ENCODE measurements around the gene HRH1.
"Not testable (repeated sequence)": the region's sequence is repeated elsewhere in the genome, so short reads cannot be mapped to it uniquely, and the experiment has no call there.

HRH1 gene

DNA sequence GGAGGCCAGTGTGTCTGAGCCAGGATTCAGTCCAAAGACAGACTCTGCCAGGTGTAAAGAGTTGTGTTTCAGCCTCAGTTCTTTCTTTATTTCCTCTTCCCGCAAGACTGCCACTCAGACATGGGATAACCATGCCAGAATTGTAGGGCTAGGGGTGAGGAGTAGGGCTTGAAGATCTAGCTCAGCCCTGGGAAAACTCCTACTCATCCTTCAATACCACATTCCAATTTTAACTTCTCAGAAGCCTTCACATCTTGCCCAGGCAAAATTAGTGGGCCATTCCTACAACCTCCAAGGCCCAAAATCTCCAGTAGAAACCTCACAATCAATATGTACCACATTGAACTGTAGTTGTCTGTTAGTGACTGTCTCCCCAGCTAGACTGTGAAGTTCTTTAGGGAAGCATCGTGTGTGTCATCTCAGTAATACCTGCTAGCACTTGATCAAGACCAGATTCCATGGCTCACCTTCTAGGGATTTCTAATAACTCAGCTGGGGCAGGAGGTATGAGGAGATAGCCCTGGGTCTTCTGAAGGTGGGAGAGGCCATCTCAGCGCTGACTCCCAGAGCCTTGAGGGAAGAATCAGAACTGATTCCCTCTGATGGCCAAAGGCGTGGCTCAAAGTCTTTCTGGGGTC lies 19.7 kb downstream of the HRH1 start:
- no peak for DNase-seq

DNA sequence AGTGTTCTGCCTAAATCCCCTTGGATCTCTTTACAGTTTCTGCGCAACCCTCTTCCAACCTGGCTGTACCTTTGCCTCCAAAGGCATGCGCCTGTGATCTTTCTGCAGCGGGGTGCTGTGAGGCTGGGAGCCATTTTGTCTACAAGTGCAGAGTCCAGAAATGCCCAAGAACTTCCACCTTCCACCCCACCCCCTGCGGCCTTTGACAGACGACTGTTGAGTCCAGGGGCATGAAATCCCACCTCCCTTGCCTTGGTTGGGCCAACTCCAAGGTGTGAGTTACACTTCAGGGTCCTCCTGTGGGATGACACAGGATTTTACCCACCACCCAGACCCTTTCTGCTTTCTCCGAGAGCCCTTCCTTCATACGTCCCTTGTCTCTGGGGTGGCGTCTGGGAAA lies 24.1 kb downstream of the HRH1 start:
- no peak for DNase-seq

DNA sequence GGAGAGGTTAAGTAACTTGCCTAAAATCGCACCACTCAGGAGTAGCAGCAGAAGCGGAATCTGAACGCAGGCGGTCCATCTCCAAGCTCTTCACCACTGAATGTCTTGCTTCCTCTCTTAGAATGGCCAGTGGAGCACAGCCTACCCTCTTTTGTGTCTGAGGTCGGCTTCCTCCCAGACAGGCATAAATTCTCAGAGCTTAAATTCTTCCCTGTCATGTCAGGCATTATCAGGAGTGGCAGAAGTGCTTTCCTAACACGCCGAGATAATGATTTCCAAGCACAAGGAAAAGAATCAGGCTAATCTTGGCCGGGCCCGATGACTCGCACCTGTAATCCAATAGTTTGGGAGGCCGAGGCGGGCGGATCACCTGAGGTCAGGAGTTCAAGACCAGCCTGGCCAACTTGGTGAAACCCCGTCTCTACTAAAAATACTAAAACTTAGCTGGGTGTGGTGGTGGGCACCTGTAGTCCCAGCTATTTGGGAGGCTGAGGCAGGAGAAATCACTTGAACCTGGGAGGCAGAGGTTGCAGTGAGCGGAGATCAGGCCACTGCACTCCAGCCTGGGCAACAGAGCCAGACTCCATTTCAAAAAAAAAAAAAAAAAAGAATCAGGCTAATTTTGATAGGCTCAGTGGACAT lies 30.2 kb downstream of the HRH1 start:
- not testable (repeated sequence) for DNase-seq

DNA sequence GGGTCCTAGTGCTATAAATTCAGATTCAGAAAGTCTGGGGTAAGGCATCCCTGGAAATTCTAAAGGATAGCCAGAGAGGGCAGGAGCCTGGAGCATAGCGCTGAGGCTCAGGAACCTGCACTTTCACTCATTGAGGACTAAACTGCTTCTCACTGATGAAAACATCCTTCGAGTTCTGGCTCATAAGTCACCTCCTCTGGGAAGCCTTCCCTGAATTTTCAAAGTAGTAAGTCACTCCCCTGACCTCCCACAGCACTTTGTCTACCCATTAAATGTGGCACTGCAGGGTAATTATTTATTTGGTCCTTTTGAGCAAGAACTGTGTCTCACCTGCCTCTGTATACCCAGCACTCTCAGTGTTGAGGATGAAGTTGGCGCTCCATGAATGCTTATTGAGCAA lies 30.9 kb downstream of the HRH1 start:
- no peak for DNase-seq

DNA sequence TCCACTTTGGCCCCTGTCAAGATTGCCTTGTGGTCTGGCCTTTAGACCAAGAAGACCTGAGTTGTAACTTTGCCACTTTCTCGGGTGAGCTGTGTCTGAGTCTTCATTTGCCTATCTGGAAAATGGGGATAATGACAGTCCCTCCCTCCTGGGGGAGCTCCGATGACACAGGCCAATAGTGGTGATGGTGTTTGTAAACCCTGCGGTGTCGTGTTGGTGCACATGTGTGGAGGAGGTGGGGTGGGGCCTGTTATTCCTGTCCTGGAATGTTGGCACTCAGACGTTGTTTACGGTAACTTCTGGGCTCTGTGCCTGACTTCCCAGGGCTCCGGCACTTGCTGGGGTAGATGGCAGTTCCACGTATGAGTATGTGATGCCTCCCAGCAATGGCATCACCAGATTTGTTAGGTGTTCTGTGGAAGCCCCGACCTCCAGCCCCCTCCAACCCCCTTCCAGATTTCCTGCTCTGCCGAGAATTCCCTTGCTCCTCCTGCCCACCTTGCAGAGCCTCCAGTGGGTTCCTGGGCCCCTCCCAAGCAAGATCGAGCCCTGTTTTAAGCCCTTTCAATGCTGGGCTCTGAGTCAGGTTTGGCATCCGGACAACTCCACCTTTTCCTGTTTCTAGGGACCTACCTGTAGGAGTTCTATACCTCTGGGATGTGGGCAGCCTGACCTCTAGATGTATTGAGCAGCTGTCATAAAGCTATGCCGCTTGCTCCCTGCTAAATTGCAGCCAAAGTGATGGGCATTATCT lies 31.4 kb downstream of the HRH1 start:
- no peak for DNase-seq

DNA sequence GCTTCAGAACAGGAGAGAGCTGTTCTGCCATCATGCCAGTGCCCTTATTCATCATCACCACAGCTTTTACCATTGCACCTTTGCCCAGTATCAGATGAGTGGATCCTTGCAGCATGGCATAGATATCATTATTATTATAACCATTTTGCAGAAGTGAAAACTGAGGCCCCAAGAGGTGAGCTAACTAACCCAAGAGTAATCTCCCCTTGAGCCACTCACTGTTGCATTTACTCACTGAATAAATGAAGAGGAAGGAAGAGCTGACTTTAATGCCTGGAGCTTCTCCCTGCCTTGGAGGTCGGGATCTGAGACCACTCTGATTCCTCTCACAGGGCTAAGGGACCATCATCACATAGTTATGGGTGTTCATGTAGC lies 32.0 kb downstream of the HRH1 start:
- no peak for DNase-seq

DNA sequence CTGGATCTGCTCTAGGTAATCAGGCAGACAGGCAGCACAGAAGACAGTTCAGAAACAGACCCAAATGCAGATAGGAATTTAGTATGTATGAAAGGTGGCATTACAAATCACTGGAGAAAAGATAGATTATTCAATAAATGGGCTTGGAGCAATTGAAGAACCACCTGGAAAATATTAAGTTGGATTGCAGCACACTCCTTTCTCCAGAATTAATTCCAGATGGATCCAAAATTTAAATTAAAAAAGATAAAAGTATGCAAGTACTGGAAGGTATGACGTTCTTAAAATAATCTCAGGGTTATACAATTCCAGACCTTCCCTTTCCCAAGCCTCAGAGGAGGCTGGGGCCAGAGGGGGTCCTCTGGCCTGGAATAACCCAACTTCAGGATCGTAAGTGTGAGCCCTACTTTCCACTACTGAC lies 32.5 kb downstream of the HRH1 start:
- no peak for DNase-seq

DNA sequence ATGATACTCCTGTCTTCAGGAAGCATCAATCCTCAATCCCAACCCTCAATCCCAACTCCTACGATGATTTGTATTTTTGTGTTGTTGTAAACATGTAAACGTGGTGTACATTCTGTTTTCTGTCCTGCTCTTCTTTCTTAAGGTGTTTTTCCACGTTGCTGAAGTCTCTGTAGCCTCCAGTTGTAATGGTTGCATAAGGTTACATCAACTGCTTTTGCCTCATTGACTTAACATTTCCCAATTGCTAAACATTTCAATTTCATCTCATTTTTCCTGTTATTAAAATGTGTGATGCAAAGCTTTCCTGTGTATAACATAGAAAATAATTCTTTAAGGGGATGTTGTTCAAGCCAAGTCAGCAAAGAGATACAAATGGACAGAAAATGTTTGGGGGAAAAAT lies 33.4 kb downstream of the HRH1 start:
- DNase-seq = no peak

DNA sequence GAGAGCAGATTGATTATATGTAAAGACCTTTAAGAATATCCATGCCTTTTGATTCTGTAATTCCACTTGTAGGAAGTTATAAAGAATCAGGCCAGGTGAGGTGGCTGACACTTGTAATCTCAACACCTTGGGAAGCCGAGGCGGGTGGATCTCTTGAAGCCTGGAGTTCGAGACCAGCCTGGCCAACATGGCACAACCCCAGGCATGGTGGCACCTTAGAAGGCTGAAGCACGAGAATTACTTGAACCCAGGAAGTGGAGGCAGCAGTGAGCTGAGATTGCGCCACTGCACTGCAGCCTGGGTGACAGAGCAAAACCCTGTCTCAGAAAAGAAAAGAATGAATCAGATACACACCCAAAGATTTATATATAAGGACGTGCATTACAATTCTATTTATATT lies 33.9 kb downstream of the HRH1 start:
- no peak for DNase-seq

DNA sequence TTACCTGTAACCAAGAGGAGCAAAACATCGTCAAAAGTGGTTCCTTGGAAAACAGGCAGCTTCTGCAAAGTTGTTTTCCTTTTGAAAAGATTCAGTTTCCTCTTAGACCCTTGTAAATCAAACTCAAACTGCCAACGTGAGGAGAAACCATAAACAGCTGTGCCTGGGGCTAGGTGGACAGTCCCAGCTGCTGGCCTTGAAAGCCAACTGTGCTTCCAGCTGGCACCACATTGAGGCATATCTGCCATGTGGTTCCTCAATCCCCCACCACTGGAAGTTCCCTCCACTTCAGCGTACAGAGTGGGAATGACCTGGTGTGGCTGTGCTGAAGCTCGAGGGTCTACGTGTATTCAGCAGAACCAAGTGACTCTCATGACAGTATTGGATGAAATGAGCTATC lies 40.9 kb downstream of the HRH1 start:
- DNase-seq = no peak

DNA sequence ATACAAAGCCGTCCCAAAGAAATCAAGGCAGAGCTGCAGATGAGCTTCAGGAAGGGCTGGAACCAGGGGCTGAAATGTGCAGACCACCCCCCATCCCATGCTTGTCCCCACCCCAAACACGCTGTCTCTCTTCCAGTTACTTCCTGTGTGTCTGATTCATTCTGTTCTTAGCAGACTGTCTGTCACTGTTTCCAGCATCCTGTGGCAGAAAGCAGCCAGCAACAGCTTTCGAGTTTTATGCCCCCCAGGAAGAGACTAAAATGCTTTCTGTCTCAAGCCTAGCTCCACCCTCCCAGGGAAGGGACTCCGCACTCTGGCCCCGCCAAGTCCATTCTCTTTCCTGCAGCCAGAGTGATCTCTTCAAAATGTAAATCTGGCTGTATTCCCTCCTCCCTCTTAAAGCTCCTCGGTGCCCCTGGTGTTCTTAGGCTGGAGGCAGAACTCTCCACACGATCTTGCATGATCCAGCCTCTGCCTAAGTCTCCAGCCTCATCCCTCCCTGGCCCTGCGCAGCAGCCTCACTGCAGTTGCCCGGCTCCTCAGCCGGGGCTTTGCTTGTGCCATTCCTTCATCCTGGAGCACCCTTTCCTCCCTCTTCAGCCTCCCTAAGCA lies 41.5 kb downstream of the HRH1 start:
- DNase-seq = no peak

DNA sequence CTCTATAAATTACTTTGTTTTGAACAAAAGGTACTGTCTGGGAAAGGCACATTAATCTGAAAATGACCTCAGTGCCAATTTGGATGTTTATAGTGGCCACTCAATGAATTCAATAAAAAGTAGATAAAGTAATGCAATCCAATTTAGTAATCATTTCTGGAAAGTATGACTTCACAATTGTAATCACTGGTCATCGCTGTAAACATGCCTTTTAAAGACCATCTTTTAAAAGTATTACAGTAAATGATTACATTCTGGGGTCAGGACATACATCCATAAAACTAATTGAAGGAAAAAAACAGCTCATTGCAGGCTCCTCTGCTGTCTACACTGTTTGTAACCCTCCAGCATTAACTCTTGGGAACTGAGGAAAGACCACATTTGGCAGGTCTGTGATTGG lies 43.2 kb downstream of the HRH1 start:
- no peak for DNase-seq

DNA sequence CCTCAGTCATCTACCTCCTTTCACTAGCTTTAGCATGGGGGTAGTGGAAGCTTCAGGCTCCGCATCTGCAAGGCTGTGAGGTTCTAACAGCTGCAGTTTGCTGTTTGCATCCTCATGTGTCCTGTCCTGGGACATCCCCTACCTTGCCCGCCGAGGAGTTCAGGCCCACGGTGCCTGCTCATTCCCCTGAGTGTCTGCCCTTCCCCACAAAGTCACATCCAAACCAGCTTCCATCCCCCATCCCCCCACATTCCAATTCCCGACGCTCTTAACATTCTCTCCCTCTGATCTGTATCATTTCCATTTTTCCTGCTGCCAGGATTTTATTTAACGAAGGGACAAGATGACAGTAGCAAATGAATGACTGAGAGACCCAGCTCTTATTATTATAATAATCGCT lies 43.8 kb downstream of the HRH1 start:
- no peak for DNase-seq

DNA sequence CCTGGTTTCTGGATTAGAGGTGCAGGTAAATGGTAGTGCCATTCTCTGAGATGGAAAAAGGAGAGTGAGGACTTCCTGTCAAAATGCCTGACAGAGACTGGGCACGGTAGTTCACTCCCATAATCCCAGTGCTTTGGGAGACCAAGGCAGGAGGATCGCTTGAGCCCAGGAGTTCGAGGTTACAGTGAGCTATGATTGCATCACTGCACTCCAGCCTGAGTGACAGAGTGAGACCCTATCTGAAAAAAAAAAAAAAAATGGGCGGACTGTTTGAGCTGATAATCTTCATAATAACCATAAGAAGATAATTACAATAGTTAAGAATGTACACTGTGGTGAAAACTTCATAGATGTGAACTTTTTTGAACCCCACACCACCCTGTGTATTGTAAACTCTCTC lies 44.2 kb downstream of the HRH1 start:
- no peak for DNase-seq

DNA sequence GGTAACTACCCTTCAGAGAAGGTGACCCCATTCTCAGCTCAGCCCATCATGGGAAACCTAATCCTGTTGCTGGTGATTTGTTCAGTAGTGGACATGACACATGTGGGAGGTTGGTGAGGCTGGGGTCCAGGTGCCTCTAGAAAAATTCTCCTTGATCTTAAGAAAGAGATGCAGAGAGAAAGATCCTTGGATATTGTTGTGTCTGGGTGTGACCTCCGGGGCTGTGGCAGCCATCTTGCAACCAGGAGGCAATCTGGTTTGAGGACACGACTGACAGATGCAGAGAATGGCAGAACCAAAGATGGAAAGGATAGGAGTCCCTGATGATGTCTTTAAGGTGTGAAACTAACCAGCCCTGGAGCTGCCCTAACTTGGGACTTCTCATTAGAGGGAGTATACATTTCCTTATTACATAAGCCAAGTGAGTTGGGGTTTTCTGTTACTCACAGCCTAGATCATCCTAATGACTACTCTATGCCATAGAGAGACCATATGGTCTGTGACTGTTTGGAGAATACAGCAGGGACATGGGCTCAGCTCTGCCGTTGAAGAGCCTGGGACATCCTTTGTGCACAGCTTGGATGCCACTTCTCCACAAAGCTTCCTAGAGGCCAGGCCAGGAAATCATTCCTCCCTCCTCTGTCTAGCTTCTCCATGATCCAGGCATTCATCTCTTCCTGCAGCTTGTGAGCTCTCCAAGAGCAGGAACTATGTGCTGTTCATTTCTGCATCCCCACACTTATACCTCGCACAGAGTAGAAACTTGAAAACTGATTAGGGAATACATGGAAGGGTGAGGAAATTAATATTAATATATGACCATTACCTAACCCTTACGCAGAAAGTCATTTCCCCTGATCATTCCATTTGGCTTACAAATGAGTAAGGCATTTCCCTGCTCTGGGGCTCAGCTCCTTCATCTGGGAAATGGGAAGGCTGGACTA lies 45.9 kb downstream of the HRH1 start:
- DNase-seq = no peak

DNA sequence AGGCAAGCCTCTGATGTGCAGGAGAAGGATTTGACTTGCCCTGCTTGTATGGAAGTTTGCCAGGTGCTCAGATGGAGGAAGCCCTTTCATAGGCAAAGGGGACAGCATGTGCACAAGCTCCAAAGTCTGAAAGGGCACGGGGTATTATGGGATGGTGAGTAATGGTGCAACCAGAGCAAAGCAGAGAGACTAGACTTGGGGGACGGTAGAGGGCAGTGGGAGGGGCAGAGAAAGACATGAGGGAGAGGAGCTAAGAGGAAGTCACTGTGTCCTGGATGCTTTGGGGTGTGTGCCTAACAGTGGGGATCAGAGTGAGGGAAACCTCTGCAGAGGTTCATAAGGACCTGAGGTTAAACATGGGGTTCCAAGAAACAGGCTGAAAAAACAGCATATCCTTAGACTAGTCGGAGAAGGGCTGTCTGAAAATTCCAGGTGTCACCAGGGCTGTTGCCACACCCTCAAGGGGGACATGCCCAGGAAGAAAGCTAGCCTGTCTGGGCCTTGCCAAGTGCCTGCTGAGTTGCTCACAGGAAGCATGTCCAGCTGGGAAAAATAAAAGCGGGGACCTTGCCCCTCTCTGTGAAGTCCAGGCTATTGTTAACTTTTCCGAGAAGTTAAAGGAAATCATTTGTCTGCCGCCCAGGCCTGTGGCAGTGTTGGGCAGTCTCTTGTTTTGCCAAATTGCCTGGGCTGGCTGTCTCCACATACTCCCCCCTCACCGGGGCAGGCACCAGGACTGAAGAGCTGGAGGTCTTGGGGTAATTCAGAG lies 47.1 kb downstream of the HRH1 start:
- DNase-seq = no peak

DNA sequence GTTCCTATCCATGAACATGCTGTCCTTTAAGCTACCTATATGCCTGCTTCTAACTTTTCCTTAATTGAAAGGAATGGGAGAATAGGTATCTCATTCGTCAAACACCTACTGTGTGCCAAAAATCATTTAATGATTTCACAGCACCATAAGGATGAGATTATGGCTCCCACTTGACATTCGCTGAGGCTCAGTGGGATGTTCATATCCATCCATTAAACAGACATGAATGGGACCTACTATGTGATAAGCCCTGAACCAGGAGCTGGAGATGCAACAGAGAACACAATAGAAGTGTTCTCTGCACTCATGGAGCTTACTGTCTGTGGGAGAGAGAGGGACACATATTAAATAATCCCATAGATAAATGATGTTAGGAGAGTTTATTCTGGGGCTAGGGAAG lies 49.7 kb downstream of the HRH1 start:
- DNase-seq = no peak

DNA sequence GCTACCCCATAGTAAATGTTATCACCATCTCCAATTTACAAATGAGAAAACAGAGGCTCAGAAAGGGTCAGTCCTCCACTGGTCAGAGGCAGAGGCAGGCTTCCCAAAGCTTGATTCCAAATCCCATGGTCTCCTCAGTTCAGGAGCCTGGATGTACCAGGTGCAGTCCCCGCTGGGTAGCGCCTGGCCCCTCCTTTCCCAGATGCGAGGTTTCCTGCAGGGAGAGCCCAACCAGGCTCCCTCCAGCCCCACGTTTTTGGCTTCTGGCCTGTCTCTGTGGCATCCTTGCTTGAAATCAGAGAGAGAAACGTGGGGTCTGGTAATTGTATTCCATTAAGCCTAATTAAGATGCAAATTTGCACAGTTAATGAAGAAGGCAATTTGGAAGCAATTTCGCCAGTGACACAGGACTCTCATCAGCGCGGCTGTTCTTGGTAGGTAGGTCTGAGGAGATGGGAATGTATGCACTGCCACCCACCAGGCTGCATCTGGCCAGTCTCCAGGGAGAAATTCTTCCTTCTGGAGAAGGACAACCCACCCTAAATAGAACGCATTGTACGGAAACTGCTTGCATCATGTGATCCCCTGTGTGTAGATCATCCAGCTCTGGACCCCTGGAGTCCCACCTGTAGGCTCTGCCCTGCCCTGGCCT lies 50.5 kb downstream of the HRH1 start:
- no peak for DNase-seq

DNA sequence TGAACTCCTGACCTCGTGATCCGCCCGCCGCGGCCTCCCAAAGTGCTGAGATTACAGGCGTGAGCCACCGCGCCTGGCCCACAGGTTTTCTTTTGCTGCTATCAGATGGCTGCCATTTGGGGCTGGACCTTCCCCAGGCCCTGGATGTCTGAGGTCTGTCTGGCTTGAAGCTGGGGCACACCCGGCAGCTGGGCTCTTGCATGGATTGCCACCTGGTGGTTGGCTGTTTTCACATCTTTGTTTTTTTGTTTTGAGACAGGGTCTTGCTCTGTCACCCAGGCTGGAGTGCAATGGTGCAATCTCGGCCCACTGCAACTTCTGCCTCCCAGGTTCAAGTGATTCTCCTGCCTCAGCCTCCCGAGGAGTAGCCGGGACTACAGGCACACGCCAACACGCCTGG lies 51.6 kb downstream of the HRH1 start:
- DNase-seq = not testable (repeated sequence)

DNA sequence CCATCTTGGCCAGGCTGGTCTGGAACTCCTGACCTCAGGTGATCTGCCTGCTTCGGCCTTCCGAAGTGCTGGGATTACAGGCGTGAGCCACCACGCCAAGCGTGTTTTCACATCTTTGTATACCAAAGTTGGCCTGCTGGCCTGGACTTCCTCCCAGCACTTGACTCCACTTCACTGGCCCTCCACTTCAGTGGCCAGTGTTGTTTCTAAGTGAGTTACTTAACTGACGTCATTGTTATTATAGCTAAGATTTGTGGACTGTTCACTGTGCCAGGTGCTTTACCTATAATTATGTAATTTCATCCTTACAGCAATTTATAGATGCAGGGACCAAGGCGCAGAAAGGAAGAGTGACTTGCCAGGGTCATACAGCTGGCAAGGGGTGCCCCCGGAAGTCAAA lies 52.0 kb downstream of the HRH1 start:
- no peak for DNase-seq

DNA sequence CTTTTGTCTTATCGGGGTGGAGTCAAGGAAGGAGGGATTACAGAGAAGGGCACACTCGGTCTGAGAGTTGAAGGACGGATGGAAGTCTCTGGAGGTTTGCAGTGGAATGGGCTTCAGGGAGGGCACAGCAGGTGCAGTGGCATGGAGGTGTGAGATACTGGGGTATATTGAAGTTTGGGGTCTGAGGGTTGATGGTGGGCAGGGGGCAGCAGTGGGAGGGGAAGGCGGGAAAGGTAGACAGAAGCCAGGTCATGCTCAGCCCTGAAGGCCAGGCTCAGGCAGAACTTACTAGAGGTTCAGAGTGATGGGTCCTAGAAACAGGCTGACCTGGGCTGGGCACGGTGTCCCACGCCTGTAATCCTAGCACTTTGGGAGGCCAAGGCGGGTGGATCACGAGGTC lies 52.7 kb downstream of the HRH1 start:
- no peak for DNase-seq

All from CD4-positive, alpha-beta T cell treated with Interleukin-6 for 4 hours (primary cell).